Spleen (tissue), 11 donors: ENCODE results near the gene DEPDC1. TPM values are rescaled to one million over a fixed set of nuclear protein-coding genes. Genes with fewer than 3 reads are reported as not detected.

ENCODE experiments used
- DNase-seq: peaks from one replicate; pipeline ENCODE4 v3.0.0-alpha.2; 2020
- H3K27ac ChIP-seq, 8 donors: fragments of 200-600 bp; sonication (generic) in 7 of 8; 1 replicate in 4 of 8; 2 replicates in 4 of 8; pipeline versions ENCODE4 v1.5.0 to v1.8.0; 2016 to 2021; ENCODE audit warnings: inconsistent platforms in 4 of 8, mild to moderate bottlenecking in 4 of 8, moderate library complexity in 1 of 8
- H3K27me3 ChIP-seq, 7 donors: fragments of 200-600 bp; sonication (generic) in 6 of 7; replicated peaks in 1 of 7; 1 replicate in 4 of 7; 2 replicates in 3 of 7; pipeline versions ENCODE4 v1.5.0 to v1.8.0; 2016 to 2021; ENCODE audit warnings: inconsistent platforms in 3 of 7, mild to moderate bottlenecking in 1 of 7
- H3K36me3 ChIP-seq, 6 donors: fragments of 200-600 bp; sonication (generic) in 5 of 6; 1 replicate in 4 of 6; 2 replicates in 2 of 6; pipeline versions ENCODE4 v1.5.0 to v1.8.0; 2016 to 2021; ENCODE audit warnings: inconsistent platforms in 2 of 6
- H3K4me1 ChIP-seq, 6 donors: fragments of 200-600 bp; sonication (generic) in 5 of 6; 1 replicate in 3 of 6; 2 replicates in 3 of 6; pipeline versions ENCODE4 v1.5.0 to v1.8.0; 2016 to 2021; ENCODE audit warnings: inconsistent platforms in 3 of 6
- H3K4me3 ChIP-seq, 8 donors: fragments of 200-600 bp; sonication (generic) in 7 of 8; 1 replicate in 4 of 8; 2 replicates in 4 of 8; pipeline versions ENCODE4 v1.5.0 to v1.8.0; 2016 to 2021; ENCODE audit warnings: inconsistent platforms in 4 of 8, mild to moderate bottlenecking in 4 of 8, moderate library complexity in 2 of 8
- H3K9me3 ChIP-seq, 8 donors: fragments of 200-600 bp; sonication (generic) in 7 of 8; 1 replicate in 4 of 8; 2 replicates in 4 of 8; pipeline versions ENCODE4 v1.5.0 to v1.8.0; 2016 to 2021; ENCODE audit warnings: inconsistent platforms in 4 of 8
- POLR2A ChIP-seq, 3 donors: fragments of 450-650 bp; IDR thresholded peaks; one replicate each; pipeline ENCODE4 v1.5.1; 2017; ENCODE audit warnings: antibody characterized with exemption in 3 of 3, mild to moderate bottlenecking in 1 of 3
- POLR2AphosphoS5 ChIP-seq, 3 donors: sonication (generic); formaldehyde crosslinking; IDR thresholded peaks; one replicate each; pipeline ENCODE4 v1.5.1; 2017; ENCODE audit warnings: antibody characterized with exemption in 3 of 3
- WGBS, 5 donors: extraction: QIAGEN DNeasy Blood & Tissue Kit in 3 of 5; methylation state at CpG; one replicate each; pipeline versions ENCODE4 v1.1.5 to v1.1.7; 2013 to 2018; 5-methylcytosine and 5-hydroxymethylcytosine counted together
- intact Hi-C: fragments of 100-400 bp; cut with DNase I; formaldehyde crosslinking; loops from one replicate; pipeline ENCODE4 v1.15.0; 2023; ENCODE audit warnings: low total_unique reads
- polyA plus RNA-seq, 3 donors: library from polyadenylated mRNA; stranded (reverse); fragments of 200-250 nt; gene quantifications; one replicate each; pipeline ENCODE4 v1.2.1, GENCODE V29; 2013
- total RNA-seq, 7 donors: library from RNA; depleted of rRNA in 3 of 7; stranded (reverse); fragments of >200 nt in 3 of 7; fragmentation: NEBNext Ultra II Directional in 4 of 7; extraction: Animal tissue kit (Norgen Biotek cat#: 25700) in 4 of 7; gene quantifications; one replicate each; pipeline versions ENCODE4 v1.1.0 to v1.2.1, GENCODE V29; 2016 to 2021
- TF ChIP-seq, protein P1 (sequence below), 11 experiments: fragments of 200-600 bp in 7 of 11; fragments of 450-650 bp in 4 of 11; sonication (generic) in 4 of 11; IDR thresholded peaks in 8 of 11; conservative IDR thresholded peaks in 3 of 11; 1 replicate in 7 of 11; 2 replicates in 4 of 11; pipeline versions ENCODE4 v1.4.0 to v1.8.0; 2016 to 2021; ENCODE audit warnings: antibody characterized with exemption in 11 of 11, inconsistent platforms in 4 of 11, mild to moderate bottlenecking in 1 of 11
- donor health status: healthy with polysubstance abuse.
- donor health status: DM: no; HTN: no; CAD: no; lungs with moderate emphysema.
- donor health status: DM: no; HTN: no; CAD: no.
- donor health status: Bipolar disorder and iron deficiency.
- donor health status: healthy.
- donor health status: DM: no; HTN: no; CAD: no.
- donor health status: DM: yes; HTN: yes; CAD: no.

Gene DEPDC1
- total and polyA plus RNA-seq, 10 donors = 0.30 to 3.7 (median 1.4) TPM

DNA sequence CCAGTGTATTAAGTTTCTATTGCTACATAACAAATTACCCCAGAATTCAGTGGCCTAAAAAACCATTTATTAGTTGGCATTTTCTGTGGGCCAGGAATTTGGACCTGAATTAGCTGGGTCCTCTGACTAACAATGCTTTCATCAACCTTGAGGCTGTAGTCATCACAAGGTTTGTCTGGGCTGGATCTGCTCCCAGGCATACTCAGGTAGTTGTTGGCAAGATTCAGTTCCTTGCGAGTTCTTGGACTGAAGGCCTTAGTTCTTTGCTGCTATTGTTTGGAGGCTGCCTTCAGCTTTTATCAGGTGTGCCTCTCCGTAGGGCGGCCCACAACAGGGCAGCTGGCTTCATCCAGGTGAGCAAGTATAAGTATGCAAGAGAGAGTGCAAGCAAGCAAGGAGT, 31.4 kb upstream of the DEPDC1 start:
- DNase-seq = no peak
- Histone ChIP-seq H3K4me3 (no peak overlapping the region), H3K9me3 (peaks cover 0 to 8% (median 0%) of the 10 kb centered on the region in 8 donors), H3K27ac (no peak overlapping the region), H3K27me3 (peaks cover 0 to 4% (median 0%) of the 10 kb centered on the region in 7 donors), H3K36me3 (no peaks in the 10 kb centered on the region), H3K4me1 (no peaks in the 10 kb centered on the region)
- TF ChIP-seq POLR2A (IDR thresholded peaks at IDR 0.05) = no peak
- TF ChIP-seq POLR2AphosphoS5 (IDR thresholded peaks at IDR 0.05) = no peak
- TF ChIP-seq, protein P1, sequence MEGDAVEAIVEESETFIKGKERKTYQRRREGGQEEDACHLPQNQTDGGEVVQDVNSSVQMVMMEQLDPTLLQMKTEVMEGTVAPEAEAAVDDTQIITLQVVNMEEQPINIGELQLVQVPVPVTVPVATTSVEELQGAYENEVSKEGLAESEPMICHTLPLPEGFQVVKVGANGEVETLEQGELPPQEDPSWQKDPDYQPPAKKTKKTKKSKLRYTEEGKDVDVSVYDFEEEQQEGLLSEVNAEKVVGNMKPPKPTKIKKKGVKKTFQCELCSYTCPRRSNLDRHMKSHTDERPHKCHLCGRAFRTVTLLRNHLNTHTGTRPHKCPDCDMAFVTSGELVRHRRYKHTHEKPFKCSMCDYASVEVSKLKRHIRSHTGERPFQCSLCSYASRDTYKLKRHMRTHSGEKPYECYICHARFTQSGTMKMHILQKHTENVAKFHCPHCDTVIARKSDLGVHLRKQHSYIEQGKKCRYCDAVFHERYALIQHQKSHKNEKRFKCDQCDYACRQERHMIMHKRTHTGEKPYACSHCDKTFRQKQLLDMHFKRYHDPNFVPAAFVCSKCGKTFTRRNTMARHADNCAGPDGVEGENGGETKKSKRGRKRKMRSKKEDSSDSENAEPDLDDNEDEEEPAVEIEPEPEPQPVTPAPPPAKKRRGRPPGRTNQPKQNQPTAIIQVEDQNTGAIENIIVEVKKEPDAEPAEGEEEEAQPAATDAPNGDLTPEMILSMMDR (IDR thresholded peaks at IDR 0.05 in 8 of 11, conservative IDR thresholded peaks at IDR 0.05 in 3 of 11) = no peak
- intact Hi-C loops = no loop called here
- WGBS, 5 donors = 90 to 96% (median 94%) methylated on average over 3 of the region's 3 CpGs

DNA sequence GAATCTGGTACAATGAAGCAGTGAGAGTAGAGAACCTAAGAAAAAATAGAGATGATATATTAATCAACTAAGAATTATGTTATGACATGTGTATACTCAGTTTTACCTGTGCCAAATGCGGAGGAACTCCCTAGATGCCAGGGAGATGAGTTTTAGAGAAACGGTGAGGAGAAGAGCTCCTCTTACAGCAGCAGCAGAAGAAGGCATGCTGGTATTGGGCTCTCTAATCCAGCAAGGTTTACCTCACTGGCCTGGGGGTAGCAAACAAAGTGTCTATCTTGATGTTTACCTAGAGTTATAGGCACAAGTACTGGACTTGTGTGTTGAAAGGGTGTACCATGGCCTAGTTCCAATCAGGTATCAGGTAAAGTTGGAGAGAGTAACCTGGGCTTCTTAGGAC, 28.9 kb upstream of the DEPDC1 start:
- no peak for DNase-seq
- intact Hi-C loops = no loop called here
- Histone ChIP-seq H3K27me3 (peaks cover 0 to 4% (median 0%) of the 10 kb centered on the region in 7 donors), H3K4me1 (no peaks in the 10 kb centered on the region), H3K9me3 (peaks cover 0 to 1% (median 0%) of the 10 kb centered on the region in 8 donors), H3K27ac (no peak overlapping the region), H3K36me3 (no peaks in the 10 kb centered on the region), H3K4me3 (no peak overlapping the region)
- 87 to 95% (median 95%) methylated on average over 2 of the region's 2 CpGs for WGBS, 5 donors
- TF ChIP-seq POLR2A (IDR thresholded peaks at IDR 0.05) (no peak), POLR2AphosphoS5 (IDR thresholded peaks at IDR 0.05) (no peak)
- TF ChIP-seq, protein P1 (IDR thresholded peaks at IDR 0.05 in 8 of 11, conservative IDR thresholded peaks at IDR 0.05 in 3 of 11) = no peak

DNA sequence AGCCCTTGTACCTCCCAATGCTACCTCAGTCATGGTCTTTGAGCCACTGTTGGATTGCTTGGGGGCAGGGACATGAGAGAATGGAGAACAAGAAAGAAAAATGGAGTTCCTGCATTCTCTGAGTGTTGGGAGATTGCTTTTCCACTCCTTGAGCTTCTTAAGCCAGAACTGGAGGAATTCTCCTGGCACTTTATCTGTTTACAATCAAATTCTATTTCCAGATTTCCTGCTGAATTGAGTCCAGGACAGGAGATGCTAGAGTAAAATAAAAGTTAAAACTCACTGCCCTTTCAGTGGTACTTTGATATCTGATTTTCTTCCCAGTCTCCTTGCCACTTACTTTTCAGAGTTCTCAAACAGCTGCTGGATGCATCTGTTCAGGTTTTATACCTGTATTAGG, 24.4 kb upstream of the DEPDC1 start:
- Histone ChIP-seq H3K4me1 (no peaks in the 10 kb centered on the region), H3K27me3 (peaks cover 0 to 4% (median 0%) of the 10 kb centered on the region in 7 donors), H3K36me3 (no peaks in the 10 kb centered on the region), H3K4me3 (no peak overlapping the region), H3K27ac (no peak overlapping the region), H3K9me3 (no peaks in the 10 kb centered on the region)
- intact Hi-C loops = no loop called here
- DNase-seq = no peak
- TF ChIP-seq, protein P1 (IDR thresholded peaks at IDR 0.05 in 8 of 11, conservative IDR thresholded peaks at IDR 0.05 in 3 of 11) = no peak
- no peak for TF ChIP-seq POLR2A (IDR thresholded peaks at IDR 0.05)
- no peak for TF ChIP-seq POLR2AphosphoS5 (IDR thresholded peaks at IDR 0.05)

DNA sequence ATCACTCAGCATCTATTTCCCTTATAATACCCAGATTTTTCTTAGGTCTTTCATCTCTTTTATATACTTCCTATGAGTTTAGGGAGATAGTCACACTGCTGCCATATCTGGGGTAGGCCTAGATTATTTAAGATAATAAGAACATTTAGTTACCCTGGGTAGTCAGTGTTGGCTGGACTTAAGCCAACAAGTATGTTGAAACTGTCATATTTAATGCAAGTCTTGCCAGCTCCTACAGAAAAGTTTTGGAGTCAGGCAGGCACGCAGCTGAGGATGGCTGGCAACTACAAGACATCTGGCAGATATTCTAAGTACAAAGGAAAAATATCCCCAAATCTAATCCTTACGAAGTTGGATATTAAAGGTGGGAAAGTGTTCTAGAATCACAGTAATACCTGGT, 19.2 kb upstream of the DEPDC1 start:
- 65 to 89% (median 74%) methylated on average over 2 of the region's 2 CpGs for WGBS, 5 donors

More for the DNA sequence above, 19.2 kb upstream of the DEPDC1 start:
- H3K36me3 ChIP-seq = no peaks in the 10 kb centered on the region
- H3K4me3 ChIP-seq = no peak overlapping the region
- H3K27me3 ChIP-seq = no peaks in the 10 kb centered on the region
- peaks cover 0 to 6% (median 0%) of the 10 kb centered on the region in 8 donors for H3K9me3 ChIP-seq
- no peak for TF ChIP-seq POLR2A (IDR thresholded peaks at IDR 0.05)
- no peak for TF ChIP-seq POLR2AphosphoS5 (IDR thresholded peaks at IDR 0.05)
- TF ChIP-seq, protein P1 (IDR thresholded peaks at IDR 0.05 in 8 of 11, conservative IDR thresholded peaks at IDR 0.05 in 3 of 11) = no peak
- H3K27ac ChIP-seq = no peak overlapping the region
- H3K4me1 ChIP-seq = no peaks in the 10 kb centered on the region
- intact Hi-C loops = no loop called here
- DNase-seq = no peak
